ENCODE results near the gene UHMK1. TPM values are rescaled to one million over a fixed set of nuclear protein-coding genes. Genes with fewer than 3 reads are reported as not detected.
A peak's percentile ranks its signal among the peaks of the same experiment; 100 is the strongest.

UHMK1 gene
- total RNA-seq, 1 experiment from 2014 or later: 62.2 TPM

GRCh38 chr1:162560303-162561036 is 62.9 kb downstream of the UHMK1 start:
- POLR2A ChIA-PET (ENCODE audit: low non-redundant PET): no interaction called here
- peaks cover 1% of the 10 kb centered on the region for H3K36me3 ChIP-seq (ENCODE audit: insufficient read depth, low read length, poor library complexity, severe bottlenecking)
- no peak for TF ChIP-seq EZH2 (IDR thresholded peaks at IDR 0.05; ENCODE audit: borderline replicate concordance, low read depth, low read length, poor library complexity, severe bottlenecking)
- TF ChIP-seq, protein P1, sequence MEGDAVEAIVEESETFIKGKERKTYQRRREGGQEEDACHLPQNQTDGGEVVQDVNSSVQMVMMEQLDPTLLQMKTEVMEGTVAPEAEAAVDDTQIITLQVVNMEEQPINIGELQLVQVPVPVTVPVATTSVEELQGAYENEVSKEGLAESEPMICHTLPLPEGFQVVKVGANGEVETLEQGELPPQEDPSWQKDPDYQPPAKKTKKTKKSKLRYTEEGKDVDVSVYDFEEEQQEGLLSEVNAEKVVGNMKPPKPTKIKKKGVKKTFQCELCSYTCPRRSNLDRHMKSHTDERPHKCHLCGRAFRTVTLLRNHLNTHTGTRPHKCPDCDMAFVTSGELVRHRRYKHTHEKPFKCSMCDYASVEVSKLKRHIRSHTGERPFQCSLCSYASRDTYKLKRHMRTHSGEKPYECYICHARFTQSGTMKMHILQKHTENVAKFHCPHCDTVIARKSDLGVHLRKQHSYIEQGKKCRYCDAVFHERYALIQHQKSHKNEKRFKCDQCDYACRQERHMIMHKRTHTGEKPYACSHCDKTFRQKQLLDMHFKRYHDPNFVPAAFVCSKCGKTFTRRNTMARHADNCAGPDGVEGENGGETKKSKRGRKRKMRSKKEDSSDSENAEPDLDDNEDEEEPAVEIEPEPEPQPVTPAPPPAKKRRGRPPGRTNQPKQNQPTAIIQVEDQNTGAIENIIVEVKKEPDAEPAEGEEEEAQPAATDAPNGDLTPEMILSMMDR (conservative IDR thresholded peaks at IDR 0.05; ENCODE audit: low read depth, low read length): no peak
- H3K4me1 ChIP-seq (ENCODE audit: insufficient read depth, low read length, poor library complexity, severe bottlenecking): peaks cover 21% of the 10 kb centered on the region
- CTCF ChIA-PET: no interaction called here
- intact Hi-C loops (cut with micrococcal nuclease; ENCODE audit: unreplicated experiment): no loop called here
- no peak for DNase-seq (ENCODE audit: low spot score)
- BruUV-seq (replicated peaks): TSS peak; percentile 95
- no peaks in the 10 kb centered on the region for H3K27me3 ChIP-seq (replicated peaks; ENCODE audit: insufficient read depth, low read depth, low read length, poor library complexity)
- H3K4me3 ChIP-seq (ENCODE audit: low read depth, low read length, poor library complexity, severe bottlenecking): peak overlapping the region; percentile 91
- no peaks in the 10 kb centered on the region for H3K9me3 ChIP-seq (ENCODE audit: low read depth, low read length, poor library complexity, severe bottlenecking)
- H3K27ac ChIP-seq (ENCODE audit: low read depth, low read length, poor library complexity, severe bottlenecking): peak overlapping the region; percentile 90

GRCh38 chr1:162561037-162561615 is 63.5 kb downstream of the UHMK1 start:
- DNase-seq (ENCODE audit: low spot score): peak; percentile 99
- peak overlapping the region; percentile 91 for H3K4me3 ChIP-seq (ENCODE audit: low read depth, low read length, poor library complexity, severe bottlenecking)
- BruUV-seq (replicated peaks): no TSS peak
- ChIA-PET POLR2A (ENCODE audit: low non-redundant PET) (interaction anchor here (0.6 kb wide), 1 partner anchor 162 kb away, joined by 3 read pairs; no protein-coding TSS in a partner anchor), CTCF (no interaction called here)
- H3K27me3 ChIP-seq (replicated peaks; ENCODE audit: insufficient read depth, low read depth, low read length, poor library complexity): no peaks in the 10 kb centered on the region
- TF ChIP-seq, protein P1 (conservative IDR thresholded peaks at IDR 0.05; ENCODE audit: low read depth, low read length): no peak
- no peak for TF ChIP-seq EZH2 (IDR thresholded peaks at IDR 0.05; ENCODE audit: borderline replicate concordance, low read depth, low read length, poor library complexity, severe bottlenecking)
- H3K27ac ChIP-seq (ENCODE audit: low read depth, low read length, poor library complexity, severe bottlenecking): peak overlapping the region; percentile 90
- intact Hi-C loops (cut with micrococcal nuclease; ENCODE audit: unreplicated experiment): no loop called here
- H3K36me3 ChIP-seq (ENCODE audit: insufficient read depth, low read length, poor library complexity, severe bottlenecking): peaks cover 8% of the 10 kb centered on the region
- H3K9me3 ChIP-seq (ENCODE audit: low read depth, low read length, poor library complexity, severe bottlenecking): no peaks in the 10 kb centered on the region
- H3K4me1 ChIP-seq (ENCODE audit: insufficient read depth, low read length, poor library complexity, severe bottlenecking): peaks cover 27% of the 10 kb centered on the region

DNA sequence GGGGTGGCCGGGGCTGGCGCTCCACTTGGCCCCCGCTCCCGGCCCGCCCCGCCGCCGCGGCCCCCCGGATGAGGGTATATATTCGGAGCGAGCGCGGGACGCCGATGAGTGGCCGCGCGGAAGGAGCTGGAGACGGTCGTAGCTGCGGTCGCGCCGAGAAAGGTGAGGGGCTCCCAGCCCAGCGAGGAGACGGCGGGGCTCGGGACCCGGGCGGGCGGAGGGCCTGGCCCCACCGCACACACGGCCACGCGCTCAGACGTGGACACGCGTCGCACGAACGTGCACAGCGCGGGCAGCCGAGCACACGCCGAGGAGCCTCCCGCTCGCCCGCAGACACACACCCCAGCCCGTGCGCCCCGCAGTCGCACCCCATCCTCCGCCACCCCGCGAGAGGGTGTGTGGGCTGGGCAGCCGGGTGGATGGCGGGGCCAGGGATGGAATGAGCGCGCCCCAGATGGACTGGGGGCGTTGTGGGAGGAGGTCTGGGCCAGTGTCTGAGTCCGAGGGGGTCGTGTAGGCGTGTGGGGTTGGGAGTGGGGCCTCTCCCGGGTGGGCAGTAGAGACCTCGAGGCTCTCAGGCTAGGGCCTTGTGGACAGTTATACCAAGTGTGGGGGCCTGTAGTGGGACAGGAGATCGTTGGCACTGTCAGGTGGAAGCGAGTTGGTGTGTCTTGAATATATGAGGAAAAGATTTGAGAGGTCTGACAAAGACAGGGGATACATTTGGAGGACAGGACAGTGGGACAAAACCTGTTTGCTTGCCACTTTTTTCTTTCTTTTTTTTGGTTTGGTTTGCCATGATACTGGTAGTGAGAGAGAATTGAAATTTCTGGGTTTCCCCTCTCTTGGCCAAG is 64.2 kb downstream of the UHMK1 start, which contains the start of gene UAP1:
TSS of gene UAP1 (plus strand) at position 107 of the 854 bp plus-strand sequence. CDS start 4,347 bp downstream, outside the sequence.
- TF ChIP-seq EZH2 (IDR thresholded peaks at IDR 0.05; ENCODE audit: borderline replicate concordance, low read depth, low read length, poor library complexity, severe bottlenecking): no peak
- TF ChIP-seq, protein P1 (conservative IDR thresholded peaks at IDR 0.05; ENCODE audit: low read depth, low read length): no peak
- Histone ChIP-seq H3K4me1 (ENCODE audit: insufficient read depth, low read length, poor library complexity, severe bottlenecking) (peaks cover 28% of the 10 kb centered on the region), H3K4me3 (ENCODE audit: low read depth, low read length, poor library complexity, severe bottlenecking) (peak within 1 kb of the TSS; percentile 91), H3K27me3 (replicated peaks; ENCODE audit: insufficient read depth, low read depth, low read length, poor library complexity) (no peaks in the 10 kb centered on the region), H3K9me3 (ENCODE audit: low read depth, low read length, poor library complexity, severe bottlenecking) (no peaks in the 10 kb centered on the region), H3K36me3 (ENCODE audit: insufficient read depth, low read length, poor library complexity, severe bottlenecking) (peaks cover 15% of the 10 kb centered on the region), H3K27ac (ENCODE audit: low read depth, low read length, poor library complexity, severe bottlenecking) (peak within 1 kb of the TSS; percentile 90)
- peak; percentile 43 for DNase-seq (ENCODE audit: low spot score)
- BruUV-seq (replicated peaks): no TSS peak
- POLR2A ChIA-PET (ENCODE audit: low non-redundant PET): interaction anchor here (0.6 kb wide), 2 partner anchors 161 to 162 kb away, joined by 3 read pairs; no protein-coding TSS in a partner anchor
- intact Hi-C loops (cut with micrococcal nuclease; ENCODE audit: unreplicated experiment): no loop called here
- CTCF ChIA-PET: no interaction called here

Data from A673 (cell line).